BJ (cell line): Measurements from ENCODE around the gene NF1. TPM values are rescaled to one million over a fixed set of nuclear protein-coding genes. Genes with fewer than 3 reads are reported as not detected.

Source experiments
- CTCF ChIA-PET: fragments of 350-600 bp; formaldehyde crosslinking; extraction: SDS; loops from one replicate; lab custom pipeline; 2021; ENCODE audit warnings: antibody characterized with exemption, inconsistent platforms; lab: Yijun Ruan, JAX
- POLR2A ChIA-PET: fragments of 300-600 bp; sonication (Branson Sonifier 250); formaldehyde crosslinking; extraction: SDS; loops from one replicate; lab custom pipeline; 2021; ENCODE audit warnings: antibody characterized with exemption; lab: Charles Lee
- DNase-seq: peaks from one replicate; pipeline ENCODE4 v3.0.0-alpha.2; 2011; ENCODE audit warnings: low read depth
- H3K27me3 ChIP-seq: 2 replicates; pipeline ENCODE4 v1.6.0; 2011; ENCODE audit warnings: low read length; ENCODE audit not compliant: control insufficient read depth, insufficient read depth
- H3K36me3 ChIP-seq: 2 replicates; pipeline ENCODE4 v1.5.1; 2011; ENCODE audit warnings: low read length; ENCODE audit not compliant: control insufficient read depth, insufficient read depth
- H3K4me3 ChIP-seq: 2 replicates; pipeline ENCODE4 v1.5.1; 2011; ENCODE audit warnings: low read depth, mild to moderate bottlenecking, control low read depth, low read length
- polyA plus RNA-seq: library from polyadenylated mRNA; depleted of rRNA; stranded (reverse); fragments of >200 nt; gene quantifications from 2 replicates; pipeline ENCODE4 v1.2.3, GENCODE V29; 2011
- TF ChIP-seq, protein P1 (sequence below): IDR thresholded peaks from 2 replicates; pipeline ENCODE4 v1.5.1; 2011; ENCODE audit warnings: low read depth, mild to moderate bottlenecking, control low read depth, inconsistent platforms, low read length, moderate library complexity; ENCODE audit not compliant: insufficient read depth

NF1 gene
- polyA plus RNA-seq, 1 experiment, result 29.3 TPM

DNA sequence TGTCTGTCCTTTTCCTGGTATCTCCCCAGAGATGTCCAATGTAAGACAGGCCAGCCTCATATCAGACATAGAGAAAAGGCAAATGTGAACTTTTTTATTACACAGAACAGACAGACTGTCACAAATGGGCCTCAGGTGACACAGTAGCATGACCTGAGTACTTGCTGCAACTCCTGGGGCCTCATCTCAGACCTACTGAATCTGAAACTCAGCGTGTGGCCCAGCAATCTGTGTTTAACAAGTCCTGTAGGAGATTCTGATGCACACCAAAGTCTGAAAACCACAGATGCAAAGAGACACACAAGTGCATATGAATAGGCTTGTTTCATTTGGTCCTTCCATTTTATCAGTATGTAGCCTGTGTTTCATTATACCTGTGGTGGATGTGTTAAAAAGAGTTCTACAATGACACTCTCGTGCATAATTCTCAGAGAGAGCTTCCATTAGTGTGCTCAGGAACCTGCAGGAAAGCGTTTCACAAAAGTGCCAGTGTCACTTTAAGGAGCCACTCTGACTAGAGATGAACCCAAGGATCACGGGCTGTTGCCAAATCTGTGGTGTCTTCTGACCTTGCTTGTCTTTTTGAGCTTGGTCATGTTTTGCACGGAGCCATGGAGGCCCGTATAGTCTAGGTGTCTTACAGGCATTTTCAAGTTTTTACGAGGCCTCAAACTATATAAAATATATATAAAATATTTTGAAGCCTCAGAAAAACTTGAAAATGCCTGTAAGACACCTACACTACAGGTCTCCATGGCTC is 33.8 kb upstream of the NF1 start:
- no peaks in the 10 kb centered on the region for H3K36me3 ChIP-seq
- CTCF ChIA-PET, result interaction anchor here (0.6 to 0.7 kb wide), 3 partner anchors 149 to 340 kb away, joined by 3 read pairs; no protein-coding TSS in a partner anchor
- POLR2A ChIA-PET, result no interaction called here
- H3K4me3 ChIP-seq, result no peak overlapping the region
- H3K27me3 ChIP-seq, result no peaks in the 10 kb centered on the region
- DNase-seq, result no peak
- TF ChIP-seq, protein P1, sequence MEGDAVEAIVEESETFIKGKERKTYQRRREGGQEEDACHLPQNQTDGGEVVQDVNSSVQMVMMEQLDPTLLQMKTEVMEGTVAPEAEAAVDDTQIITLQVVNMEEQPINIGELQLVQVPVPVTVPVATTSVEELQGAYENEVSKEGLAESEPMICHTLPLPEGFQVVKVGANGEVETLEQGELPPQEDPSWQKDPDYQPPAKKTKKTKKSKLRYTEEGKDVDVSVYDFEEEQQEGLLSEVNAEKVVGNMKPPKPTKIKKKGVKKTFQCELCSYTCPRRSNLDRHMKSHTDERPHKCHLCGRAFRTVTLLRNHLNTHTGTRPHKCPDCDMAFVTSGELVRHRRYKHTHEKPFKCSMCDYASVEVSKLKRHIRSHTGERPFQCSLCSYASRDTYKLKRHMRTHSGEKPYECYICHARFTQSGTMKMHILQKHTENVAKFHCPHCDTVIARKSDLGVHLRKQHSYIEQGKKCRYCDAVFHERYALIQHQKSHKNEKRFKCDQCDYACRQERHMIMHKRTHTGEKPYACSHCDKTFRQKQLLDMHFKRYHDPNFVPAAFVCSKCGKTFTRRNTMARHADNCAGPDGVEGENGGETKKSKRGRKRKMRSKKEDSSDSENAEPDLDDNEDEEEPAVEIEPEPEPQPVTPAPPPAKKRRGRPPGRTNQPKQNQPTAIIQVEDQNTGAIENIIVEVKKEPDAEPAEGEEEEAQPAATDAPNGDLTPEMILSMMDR, result no peak

DNA sequence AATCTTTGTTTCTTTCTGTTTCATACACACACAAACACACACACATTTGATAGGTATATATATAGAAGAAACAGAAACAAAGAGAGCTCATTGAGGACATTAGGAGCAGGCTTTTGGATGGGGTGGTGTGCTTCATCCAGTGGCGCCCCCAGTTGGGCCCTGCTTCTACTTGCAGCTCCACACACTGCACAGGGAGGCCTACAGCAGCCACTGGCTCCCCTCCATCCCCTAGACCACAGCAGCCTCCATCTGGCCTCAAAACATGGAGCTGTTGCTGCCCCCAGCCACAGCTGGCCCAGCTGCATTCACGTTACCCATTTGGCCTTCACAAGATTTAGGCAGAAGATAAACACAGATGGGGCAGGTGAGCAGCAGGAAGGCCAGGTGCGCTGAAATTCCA is 33.1 kb upstream of the NF1 start:
- Histone ChIP-seq H3K27me3 (no peaks in the 10 kb centered on the region), H3K4me3 (no peak overlapping the region), H3K36me3 (no peaks in the 10 kb centered on the region)
- TF ChIP-seq, protein P1, result no peak
- DNase-seq, result no peak
- ChIA-PET POLR2A (no interaction called here), CTCF (interaction anchor here (0.6 to 0.7 kb wide), 2 partner anchors 148 to 341 kb away, joined by 3 read pairs; no protein-coding TSS in a partner anchor)

DNA sequence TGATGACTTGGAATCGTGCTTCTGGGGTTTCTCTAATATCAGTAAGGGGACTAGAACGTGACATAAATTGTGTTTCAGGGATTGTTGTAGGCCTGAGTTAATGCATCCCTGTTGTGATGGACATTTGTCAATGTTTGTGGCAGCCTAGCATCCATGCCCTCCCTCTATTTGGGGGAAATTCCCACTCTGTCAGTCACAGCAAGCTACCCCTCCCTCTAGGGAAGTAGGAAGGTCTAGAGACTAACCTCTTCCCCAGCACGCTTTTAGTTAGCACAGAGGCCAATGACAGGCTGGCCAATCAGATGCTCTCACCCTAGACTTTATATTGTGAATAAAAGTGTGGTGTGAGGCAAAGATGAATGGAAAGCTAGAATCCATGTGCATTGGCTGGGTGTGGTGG is 32.4 kb upstream of the NF1 start:
- no peak for DNase-seq
- ChIA-PET POLR2A (no interaction called here), CTCF (interaction anchor here (0.9 kb wide), 1 partner anchor 10 kb away, joined by 4 read pairs; no protein-coding TSS in a partner anchor)
- Histone ChIP-seq H3K4me3 (no peak overlapping the region), H3K36me3 (no peaks in the 10 kb centered on the region), H3K27me3 (no peaks in the 10 kb centered on the region)
- TF ChIP-seq, protein P1, result no peak

DNA sequence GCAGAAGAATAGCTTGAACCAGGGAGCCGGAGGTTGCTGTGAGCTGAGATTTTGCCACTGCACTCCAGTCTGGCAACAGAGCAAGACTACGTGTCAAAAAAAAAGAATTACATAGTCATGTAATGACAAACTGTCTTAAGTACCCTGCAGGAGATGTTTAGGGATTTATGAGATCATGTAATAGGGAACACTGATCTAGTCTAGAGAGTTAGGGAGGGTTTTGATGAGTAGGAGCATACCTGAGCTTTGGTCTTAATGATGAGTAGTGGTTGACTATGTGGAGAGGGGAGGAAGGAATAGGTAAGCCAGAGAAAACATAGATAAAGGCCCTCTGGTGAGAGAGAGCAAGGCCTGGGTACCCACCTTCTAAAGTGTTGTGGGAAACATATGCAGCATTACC is 30.1 kb upstream of the NF1 start:
- no peak for DNase-seq
- ChIA-PET POLR2A (no interaction called here), CTCF (interaction anchor here (1.1 to 1.9 kb wide), 2 partner anchors 9 to 17 kb away, joined by 3 to 7 read pairs; no protein-coding TSS in a partner anchor)
- TF ChIP-seq, protein P1, result no peak
- H3K36me3 ChIP-seq, result no peaks in the 10 kb centered on the region
- H3K27me3 ChIP-seq, result no peaks in the 10 kb centered on the region
- no peak overlapping the region for H3K4me3 ChIP-seq

DNA sequence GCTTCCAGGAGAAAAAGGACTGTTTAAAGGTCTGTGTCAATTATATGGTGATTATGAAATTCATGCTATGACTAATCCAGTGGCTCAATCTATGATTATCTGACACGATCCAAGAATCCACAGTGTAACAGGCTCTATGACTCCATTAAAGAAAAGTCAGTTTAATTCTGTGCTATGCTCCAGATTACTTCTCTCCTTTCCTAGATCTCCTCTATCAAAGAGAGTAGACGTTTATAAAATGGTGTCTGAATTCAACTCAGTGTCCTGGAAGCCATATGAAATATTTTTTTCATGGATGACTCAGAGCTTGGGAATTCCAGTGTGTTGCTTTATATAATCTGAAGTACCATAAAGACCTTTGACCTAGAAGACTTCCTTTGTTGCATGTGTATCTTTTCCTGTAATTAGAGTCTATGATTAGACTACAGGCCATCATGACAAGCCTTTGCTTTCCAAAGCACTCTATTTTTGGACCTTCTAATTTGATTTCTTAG is 27.0 kb upstream of the NF1 start:
- POLR2A ChIA-PET, result no interaction called here
- DNase-seq, result peak; percentile 57

More for the DNA sequence above, 27.0 kb upstream of the NF1 start:
- H3K4me3 ChIP-seq, result no peak overlapping the region
- CTCF ChIA-PET, result interaction anchor here (0.7 to 2.3 kb wide), 2 partner anchors 16 to 74 kb away, joined by 3 to 10 read pairs; no protein-coding TSS in a partner anchor
- no peaks in the 10 kb centered on the region for H3K36me3 ChIP-seq
- no peaks in the 10 kb centered on the region for H3K27me3 ChIP-seq
- TF ChIP-seq, protein P1, result no peak
